OCI-LY1 (cell line): ENCODE data around the gene QPCT.

Source experiments
- EZH2 ChIP-seq: fragments of 200-600 bp; sonication (generic), shearing (Covaris generic); IDR thresholded peaks from 2 replicates; pipeline ENCODE4 v1.8.0; 2017; ENCODE audit warnings: borderline replicate concordance, mixed run types, mild to moderate bottlenecking, antibody characterized with exemption, low read length, moderate library complexity, mixed read lengths
- TF ChIP-seq, protein P1 (sequence below): fragments of 200-600 bp; sonication (generic), shearing (Covaris generic); IDR thresholded peaks from 2 replicates; pipeline ENCODE4 v1.5.1; 2017; ENCODE audit warnings: mild to moderate bottlenecking, antibody characterized with exemption, low read length, moderate library complexity, mixed read lengths

DNA sequence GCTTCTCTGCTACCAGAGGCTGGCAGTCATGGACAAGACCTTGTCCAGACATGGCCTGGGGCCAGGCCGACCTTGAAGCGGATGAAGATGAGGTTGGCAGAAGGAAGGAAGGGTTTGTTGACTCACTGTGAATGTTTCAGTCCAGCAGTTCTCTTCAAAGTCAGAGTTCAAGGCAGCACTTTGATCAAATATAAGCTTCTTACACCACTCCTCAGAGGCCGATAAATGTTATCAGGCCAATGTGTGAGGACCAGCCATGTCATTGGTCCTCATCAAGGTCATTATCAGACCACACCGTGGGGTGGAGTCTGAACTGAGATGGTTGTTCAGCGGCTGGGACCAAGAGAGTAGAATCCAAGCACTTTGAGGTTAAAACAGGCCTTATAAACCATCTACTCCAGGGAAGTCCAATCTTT, 35.5 kb downstream of the QPCT start:
- TF ChIP-seq, protein P1, sequence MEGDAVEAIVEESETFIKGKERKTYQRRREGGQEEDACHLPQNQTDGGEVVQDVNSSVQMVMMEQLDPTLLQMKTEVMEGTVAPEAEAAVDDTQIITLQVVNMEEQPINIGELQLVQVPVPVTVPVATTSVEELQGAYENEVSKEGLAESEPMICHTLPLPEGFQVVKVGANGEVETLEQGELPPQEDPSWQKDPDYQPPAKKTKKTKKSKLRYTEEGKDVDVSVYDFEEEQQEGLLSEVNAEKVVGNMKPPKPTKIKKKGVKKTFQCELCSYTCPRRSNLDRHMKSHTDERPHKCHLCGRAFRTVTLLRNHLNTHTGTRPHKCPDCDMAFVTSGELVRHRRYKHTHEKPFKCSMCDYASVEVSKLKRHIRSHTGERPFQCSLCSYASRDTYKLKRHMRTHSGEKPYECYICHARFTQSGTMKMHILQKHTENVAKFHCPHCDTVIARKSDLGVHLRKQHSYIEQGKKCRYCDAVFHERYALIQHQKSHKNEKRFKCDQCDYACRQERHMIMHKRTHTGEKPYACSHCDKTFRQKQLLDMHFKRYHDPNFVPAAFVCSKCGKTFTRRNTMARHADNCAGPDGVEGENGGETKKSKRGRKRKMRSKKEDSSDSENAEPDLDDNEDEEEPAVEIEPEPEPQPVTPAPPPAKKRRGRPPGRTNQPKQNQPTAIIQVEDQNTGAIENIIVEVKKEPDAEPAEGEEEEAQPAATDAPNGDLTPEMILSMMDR, result no peak
- TF ChIP-seq EZH2, result no peak
